Measurements from ENCODE around the gene TADA1.

TADA1 gene, protein sequence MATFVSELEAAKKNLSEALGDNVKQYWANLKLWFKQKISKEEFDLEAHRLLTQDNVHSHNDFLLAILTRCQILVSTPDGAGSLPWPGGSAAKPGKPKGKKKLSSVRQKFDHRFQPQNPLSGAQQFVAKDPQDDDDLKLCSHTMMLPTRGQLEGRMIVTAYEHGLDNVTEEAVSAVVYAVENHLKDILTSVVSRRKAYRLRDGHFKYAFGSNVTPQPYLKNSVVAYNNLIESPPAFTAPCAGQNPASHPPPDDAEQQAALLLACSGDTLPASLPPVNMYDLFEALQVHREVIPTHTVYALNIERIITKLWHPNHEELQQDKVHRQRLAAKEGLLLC

DNA sequence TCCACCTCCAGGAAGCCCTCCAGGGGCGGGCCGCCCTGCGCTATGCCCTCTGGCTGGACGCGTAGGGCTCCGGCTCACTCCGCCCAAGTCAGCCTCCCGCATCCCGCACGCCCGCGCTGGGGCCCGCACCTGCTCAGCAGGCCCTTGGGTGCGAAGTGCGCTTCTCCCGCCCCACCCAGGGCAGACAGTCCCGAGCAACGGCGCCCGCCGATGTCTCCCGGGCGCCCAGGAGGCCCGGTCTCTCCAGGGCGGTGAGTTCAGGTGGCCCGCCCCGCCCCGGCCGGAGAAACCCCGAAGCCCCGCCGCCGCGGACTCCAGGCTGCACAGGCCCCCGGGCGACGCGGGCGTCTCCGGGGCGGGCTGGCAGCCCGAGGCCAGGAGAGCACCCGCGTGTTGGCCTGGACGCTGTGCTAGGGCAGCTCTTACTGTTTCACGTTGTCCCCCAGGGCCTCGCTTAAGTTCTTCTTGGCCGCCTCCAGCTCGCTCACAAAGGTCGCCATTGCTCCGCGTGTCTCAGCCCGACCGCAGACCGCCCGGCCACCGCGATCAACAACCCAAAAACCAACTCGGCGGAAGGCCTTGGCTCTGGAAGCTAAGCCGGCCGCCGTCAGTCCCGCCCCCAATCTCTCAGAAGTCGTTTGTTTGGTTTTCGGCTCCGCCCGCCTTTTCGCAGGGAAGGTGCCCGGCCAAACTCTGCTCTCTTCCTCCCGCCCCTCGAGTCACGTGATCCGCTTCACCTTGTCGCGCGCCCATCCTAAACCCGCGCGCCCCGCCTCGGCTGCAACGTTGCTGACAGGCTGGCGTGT, at the start of gene TADA1:
TADA1 (minus strand) TSS at position 531 of the 806 bp plus-strand sequence; CDS start at position 500, 31 bp downstream.
- peak; percentile 97 for DNase-seq

DNA sequence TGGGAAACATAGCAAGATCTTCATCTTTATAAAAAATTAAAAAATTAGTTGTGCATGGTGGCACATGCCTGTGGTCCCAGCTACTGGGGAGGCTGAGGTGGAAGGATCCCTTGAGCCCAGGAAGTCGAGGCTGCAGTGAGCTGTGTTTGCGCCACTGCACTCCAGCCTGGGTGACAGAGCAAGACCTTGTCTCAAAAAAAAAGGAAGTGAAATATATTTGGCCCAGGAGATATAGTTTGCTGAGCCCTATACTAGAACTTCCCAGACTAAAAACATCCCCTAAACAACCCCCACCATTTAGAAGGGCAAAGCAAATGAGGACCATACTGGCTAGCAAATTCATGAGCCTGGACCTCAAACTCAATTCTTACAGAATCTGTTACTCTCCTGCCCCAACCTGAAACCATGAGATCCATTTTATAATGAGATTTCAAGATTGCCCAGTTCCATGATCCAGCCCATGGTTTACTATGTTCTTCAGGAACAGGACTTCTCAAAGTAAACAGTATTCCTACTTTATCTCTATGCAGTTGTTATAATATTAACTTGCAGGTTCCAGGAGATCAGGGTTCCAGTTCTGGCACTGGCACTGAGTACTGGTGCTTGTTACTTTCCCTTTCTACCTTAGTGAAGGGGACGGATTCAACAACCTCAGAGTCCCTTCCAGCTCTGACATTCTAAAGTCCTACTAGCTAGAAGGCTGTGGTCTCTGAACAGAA, 48.9 kb upstream of the TADA1 start:
- DNase-seq: no peak

DNA sequence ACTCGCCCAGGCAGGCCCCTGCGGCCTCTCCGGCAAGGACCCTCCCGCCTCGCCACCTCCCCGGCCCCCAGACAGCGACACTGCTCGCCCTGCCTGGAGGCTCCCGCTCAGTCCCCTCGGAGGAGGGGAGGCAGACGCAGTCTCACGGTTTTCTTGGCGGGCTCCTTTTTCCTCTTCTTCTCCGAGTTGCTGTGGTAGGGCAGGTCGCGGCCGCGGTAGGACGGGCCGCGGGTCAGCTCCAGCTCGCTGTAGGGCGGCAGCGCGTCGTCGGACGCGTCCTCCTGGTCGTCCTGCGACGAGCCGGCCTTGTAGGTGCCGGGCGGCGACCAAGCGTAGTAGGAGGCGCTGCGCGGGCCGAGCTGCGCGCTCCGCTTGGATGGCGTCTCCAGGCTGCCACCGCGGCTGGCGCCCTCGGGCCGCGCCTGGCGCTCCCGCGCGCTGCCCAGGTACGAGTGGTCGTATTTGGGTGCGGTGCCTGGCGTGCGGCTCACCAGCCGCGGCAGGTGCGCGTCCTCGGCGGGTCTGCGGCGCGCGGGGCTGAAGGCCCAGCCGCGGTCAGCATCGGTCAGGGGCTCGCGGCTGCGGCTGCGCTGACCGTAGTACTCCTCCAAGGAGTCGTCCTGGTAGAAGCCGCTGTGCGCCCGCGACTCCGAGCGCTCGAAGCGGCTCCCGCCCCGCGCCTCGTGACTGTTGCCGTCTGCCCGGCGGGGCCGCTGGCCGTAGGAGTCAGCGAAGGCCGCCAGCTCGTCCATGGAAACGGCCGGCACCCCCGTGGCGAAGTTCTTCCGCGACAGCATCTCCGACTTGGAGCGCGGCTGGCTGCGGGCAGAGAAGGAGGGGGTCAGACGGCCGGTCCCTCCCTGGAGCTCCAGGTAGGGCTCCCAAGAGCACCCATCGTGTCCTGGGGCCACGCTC, 44.8 kb upstream of the TADA1 start:
- DNase-seq: peak; percentile 84

DNA sequence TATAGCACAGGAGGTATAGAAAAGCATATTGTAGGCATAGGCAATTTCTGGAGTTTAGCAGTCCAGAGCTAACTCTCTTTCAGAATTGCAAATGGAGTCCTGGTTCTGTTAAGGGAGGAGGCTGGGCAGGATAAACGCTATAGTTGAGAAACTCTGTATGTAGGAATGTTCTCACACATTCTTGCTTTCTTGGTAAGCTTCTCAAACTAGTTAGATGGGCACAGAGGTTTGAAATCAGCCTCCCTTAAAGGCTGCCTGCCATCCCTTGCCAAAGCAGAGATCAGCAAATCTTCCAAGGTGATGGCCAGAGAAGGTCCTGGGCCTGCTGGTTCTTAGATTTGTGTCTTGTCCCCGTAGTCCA, 42.9 kb upstream of the TADA1 start:
- no peak for DNase-seq

DNA sequence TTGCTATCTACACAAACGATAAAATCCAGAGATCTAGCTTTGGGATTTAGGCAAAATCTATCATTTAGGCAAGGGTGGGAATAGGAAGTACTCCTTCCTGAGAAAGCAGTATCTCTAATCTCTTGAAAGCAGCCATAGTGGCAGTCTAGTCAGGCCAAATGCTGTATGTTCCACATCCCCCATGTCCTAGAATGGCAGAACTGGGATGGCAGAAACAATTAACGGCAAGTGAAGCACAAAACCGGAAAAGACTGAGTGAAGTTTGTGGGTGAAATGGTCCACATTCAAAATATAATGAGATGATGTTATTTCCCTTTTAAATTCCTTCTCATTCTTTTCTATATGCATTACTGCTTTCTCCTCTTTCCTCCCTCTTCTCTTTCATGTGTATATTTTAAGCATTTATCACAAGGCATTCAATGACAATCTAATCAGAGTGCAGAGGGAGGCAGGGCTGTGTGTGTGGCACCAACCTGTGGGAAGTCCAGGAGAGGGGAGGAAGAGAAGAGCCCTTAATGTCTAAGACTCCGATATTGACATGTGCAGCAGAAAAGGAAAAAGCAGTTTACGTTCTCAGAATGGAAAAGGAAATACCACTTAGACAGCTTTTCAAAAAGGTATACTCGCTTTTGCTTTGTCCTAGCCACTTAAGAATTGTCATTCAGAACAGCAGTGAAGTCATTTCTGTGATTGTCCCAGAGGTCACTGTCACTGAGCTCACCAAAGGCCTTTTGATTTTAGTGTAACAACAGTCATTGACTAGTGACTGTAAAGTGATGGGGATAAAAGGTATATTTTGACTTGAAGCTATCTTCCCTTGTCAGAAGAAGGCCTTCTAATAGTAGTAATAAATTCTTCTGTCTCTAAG, 42.3 kb upstream of the TADA1 start:
- no peak for DNase-seq

DNA sequence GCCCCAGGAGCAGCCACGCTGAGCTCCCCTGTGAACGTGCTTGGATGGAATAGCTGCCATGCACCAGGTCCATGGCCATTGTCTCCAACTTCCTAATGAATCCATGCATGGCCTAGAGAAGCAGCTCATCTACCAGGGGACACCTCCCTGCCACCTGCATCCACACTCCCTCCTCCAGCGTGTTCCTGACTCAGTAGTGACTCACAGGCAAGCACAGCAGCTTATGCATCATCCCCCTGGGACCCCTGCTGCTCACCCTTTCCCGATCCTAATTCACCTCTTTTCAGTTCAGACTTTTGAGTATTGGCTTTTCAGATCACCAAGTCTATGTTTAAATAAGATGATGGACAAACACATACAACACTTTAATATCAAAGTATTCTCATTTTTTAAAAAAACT, 39.9 kb upstream of the TADA1 start:
- DNase-seq: no peak

DNA sequence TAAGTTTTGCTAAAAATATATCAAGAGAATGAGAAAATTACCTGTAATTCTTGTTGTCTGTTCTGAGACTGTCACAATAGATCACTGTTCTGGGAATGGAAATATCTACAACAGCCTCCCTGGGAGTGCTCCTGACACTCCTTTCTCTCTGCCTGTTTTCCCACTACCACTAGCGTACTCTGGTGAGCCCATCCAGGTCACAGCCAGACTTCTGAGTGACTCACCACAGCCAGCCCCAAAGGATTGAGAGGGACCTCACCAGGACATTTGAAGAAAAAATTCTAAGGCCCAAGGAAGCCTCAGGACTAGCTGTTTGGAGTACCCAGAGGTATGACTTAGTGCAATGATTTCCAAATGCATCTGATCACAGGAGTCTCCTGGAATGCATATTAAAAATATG, 39.0 kb upstream of the TADA1 start:
- DNase-seq: no peak

DNA sequence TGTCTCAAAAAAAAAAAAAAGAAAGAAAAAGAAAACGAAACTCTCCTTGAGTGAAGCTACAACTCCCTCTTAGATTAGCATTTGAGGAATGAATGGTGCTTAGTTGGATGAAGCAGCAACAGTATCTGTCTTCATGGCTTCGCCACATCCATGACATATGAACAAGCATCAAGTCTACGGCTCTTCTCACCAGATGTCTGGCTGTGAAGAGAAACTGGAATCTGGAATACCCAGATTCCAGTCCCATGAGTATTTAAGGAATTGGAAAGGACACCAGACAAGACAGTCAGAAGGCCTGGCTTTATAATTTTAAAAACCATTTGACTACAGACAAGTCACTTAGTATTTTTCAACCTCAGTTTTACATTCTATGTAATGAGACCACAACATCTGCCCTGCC, 38.0 kb upstream of the TADA1 start:
- DNase-seq: no peak

DNA sequence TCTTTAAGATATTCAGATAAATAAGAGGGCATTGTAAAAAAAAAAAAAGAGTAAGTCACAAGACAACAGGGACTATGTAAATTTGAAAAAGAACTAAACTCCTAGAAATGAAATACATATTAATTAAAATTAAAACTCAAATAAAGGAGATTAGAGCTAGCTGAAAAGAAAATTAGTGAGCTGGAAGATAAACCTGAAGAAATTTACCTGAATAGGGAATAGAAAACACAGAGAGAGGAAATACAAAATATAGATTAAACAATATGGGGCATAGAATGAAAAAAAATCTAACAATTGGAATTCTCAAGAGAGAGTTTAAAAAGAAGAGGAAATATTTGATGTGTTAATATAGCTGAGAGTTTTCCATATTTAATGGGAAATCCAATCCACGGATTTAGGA, 35.6 kb upstream of the TADA1 start:
- no peak for DNase-seq

DNA sequence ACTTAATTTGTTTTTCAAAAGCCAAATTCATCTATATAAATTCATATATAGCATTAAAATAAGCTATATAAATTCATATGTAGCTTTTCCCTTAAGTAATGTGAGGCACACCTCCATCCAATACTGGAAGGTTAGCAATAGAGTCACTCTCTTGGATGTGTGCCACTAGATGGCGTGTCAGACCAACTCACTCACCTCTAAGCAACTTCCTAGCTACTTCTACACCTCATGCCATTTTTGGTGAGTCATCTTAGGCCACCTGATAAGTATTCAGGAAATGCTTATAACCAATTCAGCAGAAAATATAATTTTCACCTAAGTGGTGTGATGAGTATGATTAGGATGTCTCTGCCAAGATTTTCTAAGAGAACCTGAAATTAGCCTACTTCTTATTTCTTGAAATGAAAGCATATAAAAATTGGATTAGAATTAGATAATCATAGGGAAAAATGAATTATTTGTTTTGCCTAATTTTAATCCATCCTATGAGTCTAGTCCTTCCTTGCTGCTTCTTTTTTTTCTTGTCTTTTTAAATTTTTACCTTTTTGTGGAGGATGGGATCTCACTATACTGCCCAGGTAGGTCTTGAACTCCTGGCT, 34.4 kb upstream of the TADA1 start:
- peak; percentile 54 for DNase-seq

DNA sequence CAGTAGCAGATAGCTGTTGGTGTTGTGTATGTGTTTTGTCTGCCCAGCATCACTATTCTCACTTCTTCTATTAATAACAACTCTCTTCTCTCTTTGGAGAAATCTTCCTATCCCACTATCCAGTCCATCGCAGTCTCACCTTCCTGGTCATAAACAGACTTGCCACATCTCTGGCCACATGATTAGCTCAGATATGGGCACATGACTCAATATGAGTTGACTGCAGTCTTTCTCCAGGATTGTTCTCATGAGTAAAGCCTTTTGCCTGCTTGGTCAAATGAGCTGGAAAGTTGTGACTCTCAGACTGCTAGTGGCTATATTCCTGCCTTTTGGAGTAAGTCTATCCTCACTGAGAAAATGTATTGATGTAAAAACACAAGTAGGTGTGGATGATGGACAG, 32.9 kb upstream of the TADA1 start:
- no peak for DNase-seq

DNA sequence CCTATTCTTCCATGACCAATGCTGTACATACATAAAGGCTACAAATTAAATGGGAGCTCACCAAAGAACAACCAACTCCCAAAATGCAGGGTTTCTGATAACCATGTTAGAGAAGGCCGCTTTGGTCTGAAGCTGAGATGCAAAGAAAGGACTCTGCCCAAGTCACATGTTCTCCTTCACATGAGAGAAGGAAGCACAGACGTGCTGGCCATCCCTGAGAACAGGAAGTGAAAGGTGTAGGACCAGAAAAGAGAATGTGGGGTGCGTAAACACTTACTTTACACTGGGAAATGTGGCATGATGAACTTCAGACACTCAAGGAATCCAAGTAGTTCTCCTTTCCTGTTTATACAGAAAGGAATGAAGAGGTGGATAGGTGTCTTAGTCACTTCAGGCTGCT, 31.7 kb upstream of the TADA1 start:
- no peak for DNase-seq

DNA sequence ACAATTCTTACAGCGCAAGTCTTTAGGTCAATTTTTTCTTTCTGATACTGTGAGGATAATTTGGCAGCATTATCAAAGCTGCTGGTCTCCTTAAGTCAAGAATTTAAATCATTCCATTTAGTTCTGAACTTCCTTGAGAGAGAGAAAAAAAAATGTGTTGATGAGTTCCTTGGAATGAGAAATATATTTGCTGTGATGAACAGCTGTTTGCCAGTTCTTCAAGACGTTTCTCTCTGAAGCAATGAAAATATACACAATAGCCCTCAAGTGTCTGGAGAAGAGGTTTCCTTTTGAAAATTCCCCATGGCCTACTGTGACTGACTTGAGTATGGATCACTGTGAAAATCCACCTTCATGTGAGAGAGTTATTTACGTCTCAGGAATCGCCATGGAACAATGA, 31.0 kb upstream of the TADA1 start:
- no peak for DNase-seq

DNA sequence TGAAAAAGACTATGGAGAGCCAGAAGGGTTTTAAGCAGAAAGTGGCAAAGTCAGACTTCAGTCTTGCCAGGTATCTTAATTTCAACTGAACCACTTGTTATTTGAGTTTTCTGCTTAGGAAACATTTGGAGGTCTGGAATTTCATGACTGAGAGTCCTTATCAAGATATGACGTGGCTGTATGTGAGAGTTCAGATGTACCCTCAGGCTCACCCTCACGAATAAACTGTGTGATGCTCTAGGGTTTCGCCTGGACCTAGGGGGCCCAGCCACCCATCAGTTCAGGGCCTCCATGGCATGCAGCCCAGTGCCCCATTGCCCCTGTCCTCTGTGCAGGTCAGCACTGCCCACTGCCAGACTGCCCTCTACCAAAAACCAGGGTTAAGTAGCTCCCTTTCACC, 30.6 kb upstream of the TADA1 start:
- no peak for DNase-seq

DNA sequence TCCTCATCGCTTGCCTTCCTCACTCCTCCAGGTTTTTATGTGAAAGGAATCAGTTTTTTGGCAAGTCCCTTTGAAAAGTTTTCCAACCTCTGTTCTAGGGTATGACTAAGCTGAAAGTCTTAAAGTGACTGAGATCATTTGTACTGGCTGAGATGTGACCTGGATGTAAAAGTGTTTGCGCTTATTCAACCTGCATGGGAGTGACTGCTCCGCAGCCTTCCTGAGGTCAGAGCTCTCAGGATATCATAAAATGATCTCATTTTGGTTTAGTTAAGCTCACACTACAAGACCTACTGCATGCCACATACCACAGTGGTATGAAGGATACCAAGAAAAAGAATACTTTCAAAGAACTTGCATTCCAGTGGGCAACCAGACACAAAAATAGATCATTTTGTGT, 29.8 kb upstream of the TADA1 start:
- no peak for DNase-seq

DNA sequence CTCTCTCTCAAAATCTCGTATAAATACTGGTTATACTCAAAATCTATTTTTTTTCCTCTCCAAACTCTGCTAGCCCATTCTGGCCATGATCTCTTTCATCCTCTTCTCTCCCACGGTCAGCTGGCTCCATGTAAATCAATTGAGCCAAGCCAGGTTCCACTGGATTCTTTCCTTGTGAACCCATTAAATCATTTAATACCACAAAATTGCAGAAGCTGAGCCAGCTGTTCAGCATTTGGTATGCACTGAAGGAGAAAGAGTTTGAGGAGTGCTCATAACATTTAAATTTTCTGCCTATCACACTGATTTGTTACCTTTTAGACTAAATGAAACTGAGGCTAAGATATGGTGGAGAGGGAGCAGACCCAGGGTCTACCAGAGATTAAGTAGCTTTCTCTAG, 29.1 kb upstream of the TADA1 start:
- DNase-seq: no peak

DNA sequence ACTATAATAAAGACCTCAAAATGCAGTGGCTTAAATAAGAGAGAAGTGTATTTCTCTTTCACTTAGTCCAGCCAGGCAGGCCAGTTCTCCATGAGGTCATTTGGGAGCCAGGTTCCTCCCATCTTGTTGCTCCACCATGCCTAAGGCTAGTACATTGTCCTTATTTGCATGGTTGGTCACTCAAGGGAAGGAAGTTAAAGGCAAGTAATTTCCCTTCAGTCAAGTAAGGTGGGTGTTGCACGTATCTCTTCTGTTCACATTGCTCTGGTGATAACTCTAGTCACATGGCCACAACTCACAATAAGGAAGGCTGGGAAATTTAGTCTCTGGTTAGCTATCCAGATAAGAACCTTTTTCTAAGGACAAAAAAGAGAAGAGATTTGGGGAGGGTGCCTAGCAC, 27.2 kb upstream of the TADA1 start:
- no peak for DNase-seq

DNA sequence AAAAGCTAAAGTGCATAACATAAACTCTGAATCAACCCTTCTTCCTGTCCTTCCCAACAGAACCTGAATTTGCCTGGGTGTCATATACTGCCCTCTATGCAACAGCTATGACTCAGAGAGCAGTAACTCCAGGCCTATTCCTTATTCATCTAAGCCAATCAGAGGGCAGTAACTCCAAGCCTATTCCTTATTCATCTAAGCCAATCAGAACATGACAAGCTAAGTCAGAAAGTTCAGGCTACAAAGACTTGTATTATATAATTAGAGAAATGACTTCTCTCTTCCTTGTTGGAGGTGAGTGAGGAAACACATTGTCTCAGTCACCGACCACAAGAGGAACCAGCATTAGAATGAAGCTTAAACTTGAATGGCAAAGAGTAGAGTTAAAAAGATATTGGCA, 26.2 kb upstream of the TADA1 start:
- DNase-seq: no peak

DNA sequence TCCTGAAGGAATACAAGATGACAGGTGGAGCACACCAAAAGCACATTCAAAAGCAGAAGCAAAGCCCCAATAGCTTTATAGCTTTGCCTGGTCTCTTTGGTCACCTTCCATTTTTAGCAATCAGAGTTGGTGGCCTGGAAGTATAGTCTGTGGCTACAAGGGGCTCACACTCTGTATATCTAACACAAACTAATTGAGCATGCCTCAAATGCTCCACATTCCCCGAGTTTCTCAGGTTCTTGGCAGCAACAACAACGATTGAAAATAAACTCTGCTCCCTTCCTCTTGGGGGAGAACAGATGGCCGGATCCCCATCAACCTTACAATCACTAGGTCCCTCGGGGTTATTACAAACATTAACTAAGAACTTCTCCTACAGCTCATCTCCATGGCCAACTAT, 24.9 kb upstream of the TADA1 start:
- no peak for DNase-seq

DNA sequence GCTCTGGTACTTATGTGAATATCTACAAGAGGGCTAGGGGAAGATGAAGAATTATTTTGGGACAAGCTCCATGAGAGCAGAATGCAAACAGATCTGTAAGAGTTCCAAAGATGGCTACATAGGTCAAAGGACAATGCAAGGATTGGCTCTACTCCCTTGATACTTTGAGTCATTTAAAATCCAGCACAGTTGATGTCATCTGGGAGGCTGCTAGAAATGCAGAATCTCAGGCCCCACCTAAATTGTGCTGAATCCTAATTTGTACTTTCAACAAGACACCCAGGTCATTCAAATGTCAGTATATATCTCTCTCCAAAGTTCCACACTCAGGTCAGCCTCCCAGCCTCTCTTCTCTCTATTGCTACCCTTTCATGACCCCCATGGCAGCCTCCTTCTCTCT, 23.7 kb upstream of the TADA1 start:
- DNase-seq: no peak

DNA sequence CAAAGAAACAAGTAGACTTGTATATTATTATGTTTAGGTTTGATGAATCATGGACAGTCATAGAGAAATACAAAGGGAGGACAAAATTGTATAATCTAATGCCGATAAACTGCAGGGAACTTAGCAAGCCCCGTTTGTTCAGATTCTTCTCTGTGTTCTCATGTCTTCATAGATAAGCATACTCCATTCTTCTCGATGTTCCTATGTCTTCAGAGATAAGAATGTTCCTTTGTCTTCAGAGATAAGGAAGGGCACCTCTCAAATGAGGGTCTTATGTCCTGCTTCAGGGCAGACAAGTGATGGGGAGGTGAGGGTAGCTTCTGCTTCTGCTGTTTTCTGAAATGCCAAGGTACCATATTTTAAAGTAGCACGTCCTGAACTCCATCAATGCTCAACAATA, 19.7 kb upstream of the TADA1 start:
- no peak for DNase-seq

Measured in retina (tissue), 1 donor.